Measurements from ENCODE around the gene KRT9.
"Not testable (repeated sequence)": the region's sequence is repeated elsewhere in the genome, so short reads cannot be mapped to it uniquely, and the experiment has no call there.

The KRT9 gene

DNA sequence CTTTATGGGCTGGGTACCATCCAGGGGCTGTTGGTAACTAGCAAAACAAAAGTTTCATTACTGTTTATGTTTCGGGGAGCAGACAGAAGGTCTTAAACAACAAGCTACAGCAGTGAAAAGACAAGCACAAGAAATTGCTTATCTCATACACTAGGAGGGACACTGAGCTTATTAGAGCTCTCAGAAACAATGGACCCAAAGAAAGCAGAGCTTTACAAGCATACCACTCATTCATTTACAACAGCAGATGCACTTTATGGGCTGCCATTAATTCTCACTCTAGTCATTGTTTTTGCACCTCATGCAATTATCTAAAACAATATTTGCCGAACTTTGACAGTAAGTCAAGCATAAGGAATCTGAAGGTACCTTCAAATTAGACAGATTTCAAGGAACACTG lies 30.7 kb upstream of the KRT9 start:
- no peak for DNase-seq (ENCODE audit: low read depth)

GRCh38 chr17:41600318-41600717 lies 28.5 kb upstream of the KRT9 start:
- DNase-seq (ENCODE audit: low read depth): no peak

DNA sequence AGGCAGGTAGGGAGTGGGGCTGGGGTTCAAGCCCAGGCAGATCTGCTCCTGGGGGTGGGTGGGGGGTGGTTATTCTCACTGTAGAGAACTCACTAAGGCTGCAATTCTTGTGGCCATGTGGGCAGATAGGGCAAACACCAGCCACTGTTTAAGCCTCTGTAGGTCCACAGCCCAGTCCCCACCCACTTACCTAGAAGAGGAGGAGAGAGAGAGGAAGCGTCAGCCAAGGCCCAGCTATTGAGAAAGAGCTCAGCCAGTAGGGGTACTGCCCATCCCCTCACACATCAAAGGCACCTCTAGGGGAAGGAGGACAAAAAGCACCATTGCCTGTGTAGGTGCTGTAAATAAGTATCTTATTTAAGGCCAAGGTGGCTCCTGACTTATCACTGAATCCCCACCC lies 27.8 kb upstream of the KRT9 start:
- DNase-seq (ENCODE audit: low read depth): no peak

- no peak for DNase-seq (ENCODE audit: low read depth)
Observed at GRCh38 chr17:41595585-41595984, 23.7 kb upstream of the KRT9 start.

GRCh38 chr17:41594363-41594915 lies 22.6 kb upstream of the KRT9 start:
- no peak for DNase-seq (ENCODE audit: low read depth)

- no peak for DNase-seq (ENCODE audit: low read depth)
Observed at GRCh38 chr17:41593306-41593981, 21.6 kb upstream of the KRT9 start.

DNA sequence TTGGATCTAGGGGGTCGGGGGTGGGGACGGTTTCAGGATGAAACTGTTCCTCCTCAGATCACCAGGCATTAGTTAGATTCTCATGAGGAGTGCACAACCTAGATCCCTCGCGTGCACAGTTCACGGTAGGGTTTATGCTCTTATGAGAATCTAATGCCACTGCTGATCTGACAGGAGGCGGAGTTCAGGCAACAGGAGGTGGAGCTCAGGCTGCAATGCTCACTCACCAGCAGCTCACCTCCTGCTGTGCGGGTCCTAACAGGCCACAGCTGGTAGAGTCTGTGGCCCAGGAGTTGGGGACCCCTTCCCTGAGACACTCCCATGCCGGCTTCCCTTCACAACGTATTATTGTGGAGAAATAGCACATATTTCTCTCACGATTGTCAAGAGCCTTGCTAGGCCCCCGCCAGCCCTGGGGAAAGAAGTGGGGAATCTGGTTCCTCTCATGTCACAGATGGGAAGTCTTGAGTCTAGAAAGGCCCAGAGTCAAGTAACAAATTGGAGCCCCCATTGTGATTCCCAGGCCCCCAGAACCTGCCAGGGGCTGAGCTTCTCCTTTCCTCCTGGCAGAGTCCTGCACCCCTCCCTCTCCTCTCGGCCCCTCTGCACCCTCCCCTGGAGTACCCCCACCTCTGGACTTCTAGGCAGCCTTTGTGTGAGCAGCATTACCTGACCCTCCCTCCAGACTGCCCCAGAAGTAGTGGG lies 20.9 kb upstream of the KRT9 start:
- DNase-seq (ENCODE audit: low read depth): no peak

- DNase-seq (ENCODE audit: low read depth): no peak
Observed at GRCh38 chr17:41589301-41589700, 17.4 kb upstream of the KRT9 start.

GRCh38 chr17:41588126-41588810 lies 16.4 kb upstream of the KRT9 start:
- no peak for DNase-seq (ENCODE audit: low read depth)

DNA sequence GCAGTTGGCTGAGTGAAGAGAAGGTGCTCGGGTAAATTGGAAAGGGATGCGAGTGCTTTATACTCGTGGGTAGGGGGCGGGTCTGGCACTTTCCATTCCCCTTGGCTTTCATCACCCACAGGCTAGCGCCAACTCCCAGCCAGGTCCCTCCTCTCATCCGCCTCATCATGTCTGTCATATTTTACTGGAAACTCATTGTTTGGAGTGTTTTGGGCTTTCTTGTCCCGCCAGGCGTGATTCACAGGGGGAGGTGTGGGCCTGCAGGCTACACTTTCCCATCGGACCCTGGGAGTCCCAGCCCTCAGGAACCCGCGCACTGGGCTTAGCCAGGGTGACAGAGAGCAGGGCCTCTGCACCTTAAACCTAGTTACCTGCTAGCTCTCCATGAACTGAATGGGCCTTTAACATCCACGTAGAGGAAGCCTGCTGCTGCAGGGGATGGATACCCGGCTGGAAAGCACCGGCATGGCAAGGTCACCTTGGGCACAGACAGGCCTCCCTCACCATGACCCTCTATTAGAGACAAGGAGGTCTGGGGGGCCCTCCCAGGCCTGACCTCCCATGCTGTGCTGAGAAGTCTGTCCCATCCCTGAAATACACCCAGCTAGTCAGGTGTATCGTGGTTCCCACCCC lies 15.1 kb upstream of the KRT9 start, which contains the start of gene KRT14:
KRT14 (minus strand) TSS at position 33 of the 633 bp plus-strand sequence. CDS start 61 bp downstream, outside the sequence.
- DNase-seq (ENCODE audit: low read depth): no peak

GRCh38 chr17:41585301-41586056 lies 13.6 kb upstream of the KRT9 start:
- no peak for DNase-seq (ENCODE audit: low read depth)

DNA sequence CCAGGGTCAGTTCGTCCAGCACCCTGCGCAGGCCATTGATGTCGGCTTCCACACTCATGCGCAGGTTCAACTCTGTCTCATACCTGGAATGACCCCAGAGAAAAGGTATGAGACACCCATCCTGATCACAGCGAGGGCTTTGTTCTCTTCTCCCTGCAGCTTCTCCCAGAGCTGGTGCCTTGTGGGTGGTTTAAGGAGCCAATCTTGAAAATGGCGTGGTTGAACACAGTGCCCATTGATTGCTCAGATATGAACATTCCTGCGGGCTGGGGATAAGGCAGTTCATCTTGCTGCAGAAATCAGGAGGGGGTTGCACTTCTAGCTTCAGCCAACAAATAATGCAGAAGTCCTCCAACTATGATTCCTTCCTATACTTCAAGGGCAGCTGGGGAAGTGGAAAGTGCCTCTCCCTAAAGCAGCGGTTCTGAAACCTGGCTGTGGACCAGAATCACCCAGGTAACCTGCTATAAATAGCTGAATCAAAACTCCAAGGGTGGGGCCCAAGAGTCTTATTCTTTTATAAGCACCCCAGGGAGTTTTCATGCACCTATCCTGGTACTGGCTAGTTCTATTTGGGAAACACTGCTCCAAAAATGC lies 12.6 kb upstream of the KRT9 start:
- not testable (repeated sequence) for DNase-seq (ENCODE audit: low read depth)

DNA sequence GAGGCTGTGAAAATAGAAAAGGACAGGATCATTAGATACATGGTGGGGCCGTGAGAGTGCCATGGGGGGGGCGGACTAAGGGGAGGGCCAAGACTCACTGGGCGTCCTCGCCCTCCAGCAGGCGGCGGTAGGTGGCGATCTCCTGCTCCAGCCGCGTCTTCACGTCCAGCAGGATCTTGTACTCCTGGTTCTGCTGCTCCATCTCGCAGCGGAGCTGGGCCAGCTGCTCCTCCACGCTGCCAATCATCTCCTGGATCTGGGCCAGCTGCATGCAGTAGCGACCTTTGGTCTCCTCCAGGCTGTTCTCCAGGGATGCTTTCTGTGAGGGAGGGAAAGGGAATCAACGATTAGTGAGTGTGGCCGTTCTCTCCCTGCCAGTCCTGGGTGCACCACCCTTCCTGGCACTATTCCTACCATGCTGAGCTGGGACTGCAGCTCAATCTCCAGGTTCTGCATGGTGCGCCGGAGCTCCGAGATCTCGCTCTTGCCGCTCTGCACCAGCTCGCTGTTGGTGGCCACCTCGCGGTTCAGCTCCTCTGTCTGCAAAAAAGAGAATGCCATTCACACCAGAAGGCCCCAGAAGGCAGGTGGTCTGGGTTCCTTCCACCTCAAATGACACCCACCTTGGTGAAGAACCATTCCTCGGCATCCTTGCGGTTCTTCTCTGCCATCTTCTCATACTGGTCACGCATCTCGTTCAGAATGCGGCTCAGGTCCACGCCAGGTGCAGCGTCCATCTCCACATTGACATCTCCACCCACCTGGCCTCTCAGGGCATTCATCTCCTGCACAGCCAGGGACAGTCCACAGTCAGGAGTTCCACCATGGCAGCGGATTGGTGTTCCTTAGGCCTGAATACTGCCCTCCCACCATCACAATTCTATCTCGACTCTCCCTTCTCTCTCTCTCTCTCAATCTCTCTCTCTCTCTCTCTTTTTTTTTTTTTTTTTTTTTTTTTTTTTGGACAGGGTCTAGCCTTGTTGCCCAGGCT lies 11.6 kb upstream of the KRT9 start:
- DNase-seq (ENCODE audit: low read depth): no peak

- DNase-seq (ENCODE audit: low read depth): not testable (repeated sequence)
Observed at GRCh38 chr17:41582061-41582968, 10.5 kb upstream of the KRT9 start.

- no peak for DNase-seq (ENCODE audit: low read depth)
Observed at GRCh38 chr17:41581366-41582060, 9.7 kb upstream of the KRT9 start.

GRCh38 chr17:41580687-41581365 lies 9.0 kb upstream of the KRT9 start:
- no peak for DNase-seq (ENCODE audit: low read depth)

- no peak for DNase-seq (ENCODE audit: low read depth)
Observed at GRCh38 chr17:41580244-41580575, 8.4 kb upstream of the KRT9 start.
